Keratinocyte (primary cell): ENCODE data around the gene NDRG2. TPM values are rescaled to one million over a fixed set of nuclear protein-coding genes. Genes with fewer than 3 reads are reported as not detected.

Source experiments
- DNase-seq: peaks from one replicate; pipeline ENCODE4 v3.0.0-alpha.2; 2011; ENCODE audit warnings: low read depth, missing footprints, low spot score
- FAIRE-seq: peaks from 2 replicates; lab custom pipeline; 2011; peaks lifted over from hg19 to GRCh38; lab: Jason Lieb, UNC
- H2AFZ ChIP-seq: 2 replicates; pipeline ENCODE4 v1.6.0; 2012; ENCODE audit warnings: low read length, control low read depth, inconsistent platforms; ENCODE audit not compliant: control insufficient read depth
- H3K27ac ChIP-seq: 2 replicates; pipeline ENCODE4 v1.5.1; 2011; ENCODE audit warnings: low read length; ENCODE audit not compliant: control insufficient read depth, insufficient read depth
- H3K27me3 ChIP-seq: 3 replicates; pipeline ENCODE4 v1.6.0; 2011; ENCODE audit warnings: low read length; ENCODE audit not compliant: control insufficient read depth, insufficient read depth; ENCODE audit errors: extremely low read depth
- H3K36me3 ChIP-seq, 2 experiments: 2 replicates in 1 of 2; 3 replicates in 1 of 2; pipeline ENCODE4 v1.5.1; 2011; ENCODE audit warnings: low read length in 2 of 2, mild to moderate bottlenecking in 1 of 2; ENCODE audit not compliant: control insufficient read depth in 2 of 2, insufficient read depth in 2 of 2; ENCODE audit errors: extremely low read depth in 1 of 2
- H3K4me1 ChIP-seq: 3 replicates; pipeline ENCODE4 v1.5.1; 2011; ENCODE audit warnings: low read length; ENCODE audit not compliant: control insufficient read depth, insufficient read depth; ENCODE audit errors: extremely low read depth
- H3K4me2 ChIP-seq: 3 replicates; pipeline ENCODE4 v1.6.0; 2011; ENCODE audit warnings: low read depth, low read length; ENCODE audit not compliant: control insufficient read depth, insufficient read depth; ENCODE audit errors: extremely low read depth
- H3K4me3 ChIP-seq, 3 experiments: fragments of 200-600 bp in 1 of 3; sonication (generic) in 1 of 3; 2 replicates in 2 of 3; 3 replicates in 1 of 3; pipeline ENCODE4 v1.5.1; 2011 to 2016; ENCODE audit warnings: low read length in 3 of 3, mild to moderate bottlenecking in 3 of 3, control low read depth in 2 of 3, inconsistent platforms in 1 of 3, low read depth in 1 of 3, mixed read lengths in 1 of 3, mixed run types in 1 of 3, moderate library complexity in 1 of 3; ENCODE audit not compliant: control insufficient read depth in 2 of 3, insufficient read depth in 2 of 3; ENCODE audit errors: extremely low read depth in 1 of 3
- H3K79me2 ChIP-seq: 2 replicates; pipeline ENCODE4 v1.6.0; 2012; ENCODE audit warnings: low read length; ENCODE audit not compliant: control insufficient read depth, insufficient read depth
- H3K9ac ChIP-seq: 3 replicates; pipeline ENCODE4 v1.6.0; 2011; ENCODE audit warnings: low read length; ENCODE audit not compliant: control insufficient read depth, insufficient read depth; ENCODE audit errors: extremely low read depth
- H3K9me1 ChIP-seq: 3 replicates; pipeline ENCODE4 v1.6.0; 2011; ENCODE audit warnings: low read length; ENCODE audit not compliant: control insufficient read depth, insufficient read depth; ENCODE audit errors: extremely low read depth
- H3K9me3 ChIP-seq: 2 replicates; pipeline ENCODE4 v1.5.1; 2012; ENCODE audit warnings: low read depth, low read length; ENCODE audit not compliant: control insufficient read depth
- H4K20me1 ChIP-seq: 3 replicates; pipeline ENCODE4 v1.6.0; 2011; ENCODE audit warnings: low read length; ENCODE audit not compliant: control insufficient read depth, insufficient read depth; ENCODE audit errors: extremely low read depth
- CTCF ChIP-seq, 3 experiments: IDR thresholded peaks in 1 of 3; conservative IDR thresholded peaks in 1 of 3; optimal IDR thresholded peaks in 1 of 3; 2 replicates in 2 of 3; 3 replicates in 1 of 3; pipeline versions ENCODE3 to v1.5.1; 2011; ENCODE audit warnings: low read length in 3 of 3, mild to moderate bottlenecking in 3 of 3, moderate library complexity in 2 of 3, control low read depth in 1 of 3, inconsistent platforms in 1 of 3; ENCODE audit not compliant: insufficient read depth in 2 of 3; ENCODE audit errors: extremely low read depth in 1 of 3
- EZH2 ChIP-seq: IDR thresholded peaks from one replicate; pipeline ENCODE4 v1.6.1; 2012; ENCODE audit warnings: inconsistent platforms, mild to moderate bottlenecking, low read length, moderate library complexity
- dilution Hi-C: fragments of 300-500 bp; cut with MboI; formaldehyde crosslinking; loops from one replicate; pipeline ENCODE4 v1.7.0; 2020; ENCODE audit warnings: low sequenced_read_pairs; ENCODE audit not compliant: extremely low pct_ligation_motif_present
- polyA plus RNA-seq, 5 experiments: library from polyadenylated mRNA; depleted of rRNA in 3 of 5; stranded (reverse) in 3 of 5; stranded (forward) in 1 of 5; unstranded in 1 of 5; fragments of >200 nt; gene quantifications; 1 replicate in 1 of 5; 2 replicates in 3 of 5; 3 replicates in 1 of 5; pipeline versions ENCODE4 v1.2.1 to v1.2.3, GENCODE V29; 2011 to 2012; ENCODE audit warnings: missing spikeins in 2 of 5, low read depth in 1 of 5, low replicate concordance in 1 of 5

NDRG2 gene
- polyA plus RNA-seq, 1 donor (not counting 4 experiments of a cell fraction or from before 2014, with no cell fraction given): 11.1 TPM

GRCh38 chr14:21040370-21040925, 15.6 kb upstream of the NDRG2 start:
- dilution Hi-C loops: no loop called here
- DNase-seq (no peak), FAIRE-seq (peak; percentile 9)
- Histone ChIP-seq H3K27me3 (no peaks in the 10 kb centered on the region), H3K9ac (no peak overlapping the region), H4K20me1 (no peaks in the 10 kb centered on the region), H2AFZ (peak overlapping the region; percentile 32), H3K27ac (no peak overlapping the region), H3K79me2 (peaks cover 12% of the 10 kb centered on the region), H3K9me3 (no peaks in the 10 kb centered on the region), H3K9me1 (no peaks in the 10 kb centered on the region), H3K36me3 (no peaks in the 10 kb centered on the region), H3K4me1 (peaks cover 53% of the 10 kb centered on the region), H3K4me3 (no peak overlapping the region), H3K4me2 (peak overlapping the region; percentile 9)
- TF ChIP-seq CTCF (optimal IDR thresholded peaks at IDR 0.05 in 1 of 3, IDR thresholded peaks at IDR 0.05 in 1 of 3, conservative IDR thresholded peaks at IDR 0.05 in 1 of 3; ENCODE audit: extremely low read depth in 1 of 3, insufficient read depth in 2 of 3, low read length in 3 of 3) (no peak), EZH2 (no peak)

- DNase-seq (no peak), FAIRE-seq (peak; percentile 73)
- H3K4me3 ChIP-seq: no peak overlapping the region
- peaks cover 12% of the 10 kb centered on the region for H3K79me2 ChIP-seq
- H3K4me2 ChIP-seq: peak overlapping the region; percentile 9
- H3K9me1 ChIP-seq: no peaks in the 10 kb centered on the region
- peak overlapping the region; percentile 11 for H2AFZ ChIP-seq
- dilution Hi-C loops: no loop called here
- H3K36me3 ChIP-seq: no peaks in the 10 kb centered on the region
- H3K27me3 ChIP-seq: no peaks in the 10 kb centered on the region
- peaks cover 53% of the 10 kb centered on the region for H3K4me1 ChIP-seq
- no peak for TF ChIP-seq EZH2
- peak; percentile 67 to 73 (median 72) for TF ChIP-seq CTCF (optimal IDR thresholded peaks at IDR 0.05 in 1 of 3, IDR thresholded peaks at IDR 0.05 in 1 of 3, conservative IDR thresholded peaks at IDR 0.05 in 1 of 3; ENCODE audit: extremely low read depth in 1 of 3, insufficient read depth in 2 of 3, low read length in 3 of 3)
- H3K9ac ChIP-seq: no peak overlapping the region
- no peak overlapping the region for H3K27ac ChIP-seq
- no peaks in the 10 kb centered on the region for H4K20me1 ChIP-seq
- no peaks in the 10 kb centered on the region for H3K9me3 ChIP-seq
Observed at GRCh38 chr14:21039585-21040369, 14.9 kb upstream of the NDRG2 start.
